ENCODE measurements around the gene EMX1.

GRCh38 chr2:72982781-72983499 lies 65.6 kb downstream of the EMX1 start:
- no peak for TF ChIP-seq CTCF (IDR thresholded peaks at IDR 0.05)
- no peak for TF ChIP-seq POLR2A (IDR thresholded peaks at IDR 0.05)

All from Peyer's patch (tissue), 4 donors.